Measurements from ENCODE around the gene MAP4K1. TPM values are rescaled to one million over a fixed set of nuclear protein-coding genes. Genes with fewer than 3 reads are reported as not detected.
"Not testable (repeated sequence)": the region's sequence is repeated elsewhere in the genome, so short reads cannot be mapped to it uniquely, and the experiment has no call there.

Gene MAP4K1
- total RNA-seq, 2 donors from 2014 or later = 2.0 to 2.9 TPM

DNA sequence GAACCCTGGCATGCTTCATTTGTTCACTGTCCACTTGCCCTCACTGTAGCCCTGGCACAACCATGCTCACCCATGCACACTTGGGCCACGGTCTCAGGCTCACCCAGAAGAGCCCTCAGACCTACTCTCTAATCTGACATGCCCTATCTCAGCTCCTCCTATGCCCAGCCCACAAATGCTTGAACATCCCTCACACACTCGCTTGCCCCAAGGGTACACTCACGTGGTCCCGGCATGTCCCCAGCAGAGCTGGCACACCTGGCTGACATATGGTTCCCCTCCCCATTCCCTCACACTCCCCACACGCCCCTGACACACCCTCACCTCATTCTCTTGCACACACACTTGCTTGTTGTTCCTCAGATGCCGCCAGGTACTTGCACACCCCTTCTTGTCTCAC, 55.7 kb downstream of the MAP4K1 start:
- H3K27ac ChIP-seq = no peak overlapping the region
- no peak for DNase-seq
- no peaks in the 10 kb centered on the region for H3K36me3 ChIP-seq (replicated peaks in 1 of 2; ENCODE audit: insufficient read depth in 1 of 2, low read depth in 2 of 2)
- 66 to 79% methylated on average over 6 of the region's 6 CpGs for WGBS, 2 donors
- H3K4me1 ChIP-seq = no peaks in the 10 kb centered on the region
- H3K27me3 ChIP-seq = peaks cover 0 to 4% of the 10 kb centered on the region in 2 donors
- intact Hi-C loops (cut with DNase I) = no loop called here
- H3K4me3 ChIP-seq = no peak overlapping the region
- TF ChIP-seq, protein P1, sequence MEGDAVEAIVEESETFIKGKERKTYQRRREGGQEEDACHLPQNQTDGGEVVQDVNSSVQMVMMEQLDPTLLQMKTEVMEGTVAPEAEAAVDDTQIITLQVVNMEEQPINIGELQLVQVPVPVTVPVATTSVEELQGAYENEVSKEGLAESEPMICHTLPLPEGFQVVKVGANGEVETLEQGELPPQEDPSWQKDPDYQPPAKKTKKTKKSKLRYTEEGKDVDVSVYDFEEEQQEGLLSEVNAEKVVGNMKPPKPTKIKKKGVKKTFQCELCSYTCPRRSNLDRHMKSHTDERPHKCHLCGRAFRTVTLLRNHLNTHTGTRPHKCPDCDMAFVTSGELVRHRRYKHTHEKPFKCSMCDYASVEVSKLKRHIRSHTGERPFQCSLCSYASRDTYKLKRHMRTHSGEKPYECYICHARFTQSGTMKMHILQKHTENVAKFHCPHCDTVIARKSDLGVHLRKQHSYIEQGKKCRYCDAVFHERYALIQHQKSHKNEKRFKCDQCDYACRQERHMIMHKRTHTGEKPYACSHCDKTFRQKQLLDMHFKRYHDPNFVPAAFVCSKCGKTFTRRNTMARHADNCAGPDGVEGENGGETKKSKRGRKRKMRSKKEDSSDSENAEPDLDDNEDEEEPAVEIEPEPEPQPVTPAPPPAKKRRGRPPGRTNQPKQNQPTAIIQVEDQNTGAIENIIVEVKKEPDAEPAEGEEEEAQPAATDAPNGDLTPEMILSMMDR (IDR thresholded peaks at IDR 0.05) = no peak
- no peak for TF ChIP-seq POLR2A (IDR thresholded peaks at IDR 0.05)
- no peaks in the 10 kb centered on the region for H3K9me3 ChIP-seq
- ATAC-seq = no peak

DNA sequence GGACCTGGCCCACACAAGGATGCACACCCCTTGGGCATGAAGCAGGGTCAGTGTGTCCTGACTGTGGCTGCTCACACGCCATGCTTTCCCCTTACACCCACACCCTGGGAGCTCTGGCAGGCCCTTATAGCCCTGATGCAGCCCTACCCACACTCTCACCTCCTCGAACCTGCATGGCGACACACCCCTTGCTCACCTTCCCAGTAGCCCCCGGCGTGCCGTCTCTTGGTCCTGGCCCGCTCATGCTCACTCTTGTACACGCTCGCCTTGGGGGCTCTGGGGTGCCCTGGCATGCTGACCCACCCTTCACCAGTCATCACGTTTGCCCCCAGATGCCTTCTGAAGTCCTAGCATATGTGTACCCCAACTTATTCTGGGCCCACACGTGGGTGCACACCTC, 56.1 kb downstream of the MAP4K1 start:
- intact Hi-C loops (cut with DNase I) = no loop called here
- 62 to 75% methylated on average over 11 of the region's 11 CpGs for WGBS, 2 donors
- TF ChIP-seq POLR2A (IDR thresholded peaks at IDR 0.05) = no peak
- TF ChIP-seq, protein P1 (IDR thresholded peaks at IDR 0.05) = no peak

DNA sequence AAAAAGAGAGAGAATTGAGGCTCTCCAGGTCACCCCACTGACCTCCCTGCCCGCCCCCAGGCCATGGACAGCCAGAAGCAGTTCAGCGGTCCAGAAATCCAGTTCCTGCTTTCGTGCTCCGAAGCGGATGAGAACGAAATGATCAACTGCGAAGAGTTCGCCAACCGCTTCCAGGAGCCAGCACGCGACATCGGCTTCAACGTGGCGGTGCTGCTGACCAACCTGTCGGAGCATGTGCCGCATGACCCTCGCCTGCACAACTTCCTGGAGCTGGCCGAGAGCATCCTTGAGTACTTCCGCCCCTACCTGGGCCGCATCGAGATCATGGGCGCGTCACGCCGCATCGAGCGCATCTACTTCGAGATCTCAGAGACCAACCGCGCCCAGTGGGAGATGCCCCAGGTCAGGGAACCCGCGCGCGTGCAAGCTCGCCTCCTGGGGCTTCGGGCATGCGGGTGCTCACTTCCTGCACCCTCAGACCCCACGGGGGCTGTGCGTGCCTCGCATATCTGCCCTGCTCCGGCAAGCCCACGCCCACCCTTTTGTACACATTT, 56.6 kb downstream of the MAP4K1 start:
- intact Hi-C loops (cut with DNase I) = no loop called here
- no peak for TF ChIP-seq POLR2A (IDR thresholded peaks at IDR 0.05)
- TF ChIP-seq, protein P1 (IDR thresholded peaks at IDR 0.05) = no peak
- H3K27me3 ChIP-seq = peaks cover 0 to 4% of the 10 kb centered on the region in 2 donors
- ATAC-seq (no peak), DNase-seq (no peak)
- H3K27ac ChIP-seq = no peak overlapping the region
- no peaks in the 10 kb centered on the region for H3K4me1 ChIP-seq
- WGBS, 2 donors = 84 to 87% methylated on average over 28 to 42 of the region's 42 CpGs
- H3K4me3 ChIP-seq = no peak overlapping the region
- no peaks in the 10 kb centered on the region for H3K36me3 ChIP-seq (replicated peaks in 1 of 2; ENCODE audit: insufficient read depth in 1 of 2, low read depth in 2 of 2)
- no peaks in the 10 kb centered on the region for H3K9me3 ChIP-seq

More for the DNA sequence above, 56.1 kb downstream of the MAP4K1 start:
- ATAC-seq (peak; percentile 21), DNase-seq (no peak)
- Histone ChIP-seq H3K4me3 (no peak overlapping the region), H3K4me1 (no peaks in the 10 kb centered on the region), H3K9me3 (no peaks in the 10 kb centered on the region), H3K27ac (no peak overlapping the region), H3K36me3 (replicated peaks in 1 of 2; ENCODE audit: insufficient read depth in 1 of 2, low read depth in 2 of 2) (no peaks in the 10 kb centered on the region), H3K27me3 (peaks cover 0 to 4% of the 10 kb centered on the region in 2 donors)

DNA sequence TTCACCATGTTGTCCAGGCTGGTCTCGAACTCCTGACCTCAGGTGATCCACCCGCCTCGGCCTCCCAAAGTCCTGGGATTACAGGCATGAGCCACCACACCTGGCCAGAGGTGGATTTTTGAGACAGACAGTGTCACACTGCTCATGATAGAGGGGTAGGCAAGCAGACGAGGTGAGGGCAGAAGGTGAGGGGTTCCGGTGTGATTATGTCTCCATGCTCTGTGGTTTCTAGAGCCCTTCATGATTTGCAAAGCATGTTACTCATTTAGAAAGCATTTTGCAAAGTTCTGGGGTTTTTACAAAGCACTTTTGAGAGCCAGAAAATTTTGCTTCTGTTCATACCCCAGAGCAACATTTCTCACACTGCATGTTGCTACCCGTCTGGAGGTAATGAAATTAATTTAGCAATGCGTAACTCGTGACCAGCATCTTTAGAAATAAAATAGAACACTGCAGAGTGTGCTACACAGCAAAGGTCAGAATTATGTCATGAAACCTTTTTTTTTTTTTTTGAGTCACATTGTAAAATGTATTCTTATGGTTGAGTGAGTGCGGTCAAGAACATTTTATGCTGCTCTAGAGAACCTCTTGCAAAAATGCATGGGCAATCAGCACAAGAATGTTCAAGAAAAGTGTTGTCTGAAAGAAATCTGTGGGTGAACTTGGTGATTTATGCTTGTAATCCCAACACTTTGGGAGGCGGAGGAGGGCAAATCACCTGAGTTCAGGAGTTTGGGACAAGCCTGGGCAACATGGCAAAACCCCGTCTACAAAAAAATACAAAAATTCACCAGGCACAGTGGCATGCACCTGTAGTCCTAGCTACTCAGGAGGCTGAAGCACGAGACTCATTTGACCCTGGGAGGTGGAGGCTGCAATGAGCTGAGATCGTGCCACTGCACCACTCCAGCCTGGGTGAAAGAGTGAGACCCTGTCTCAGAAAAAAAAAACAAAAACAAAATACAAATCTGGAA, 58.0 kb downstream of the MAP4K1 start:
- Histone ChIP-seq H3K27ac (no peak overlapping the region), H3K4me3 (no peak overlapping the region), H3K27me3 (no peaks in the 10 kb centered on the region), H3K4me1 (no peaks in the 10 kb centered on the region), H3K36me3 (replicated peaks in 1 of 2; ENCODE audit: insufficient read depth in 1 of 2, low read depth in 2 of 2) (no peaks in the 10 kb centered on the region), H3K9me3 (no peaks in the 10 kb centered on the region)
- 60 to 69% methylated on average over 10 to 13 of the region's 13 CpGs for WGBS, 2 donors
- ATAC-seq (no peak), DNase-seq (no peak)
- intact Hi-C loops (cut with DNase I) = no loop called here
- TF ChIP-seq POLR2A (IDR thresholded peaks at IDR 0.05) = no peak
- TF ChIP-seq, protein P1 (IDR thresholded peaks at IDR 0.05) = no peak

DNA sequence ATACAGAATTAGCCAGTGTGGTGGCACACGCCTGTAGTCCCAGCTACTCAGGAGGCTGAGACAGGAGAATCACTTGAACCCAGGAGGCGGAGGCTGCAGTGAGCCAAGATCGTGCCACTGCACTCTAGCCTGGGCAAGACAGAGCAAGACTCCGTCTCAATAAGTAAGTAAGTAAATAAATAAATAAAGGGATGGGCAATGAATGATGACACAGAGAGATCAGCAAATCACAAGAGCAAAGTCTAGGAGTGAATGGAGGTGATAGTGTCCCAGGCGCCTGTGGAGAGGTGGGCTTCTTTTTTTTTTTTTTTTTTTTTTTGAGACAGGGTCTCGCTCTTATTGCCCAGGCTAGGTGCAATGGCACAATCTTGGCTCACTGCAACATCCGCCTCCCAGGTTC, 58.8 kb downstream of the MAP4K1 start:
- H3K9me3 ChIP-seq; ATAC-seq; intact Hi-C loops (cut with DNase I); H3K27me3 ChIP-seq; H3K4me3 ChIP-seq; DNase-seq; H3K4me1 ChIP-seq; H3K36me3 ChIP-seq (replicated peaks in 1 of 2; ENCODE audit: insufficient read depth in 1 of 2, low read depth in 2 of 2); H3K27ac ChIP-seq: not testable (repeated sequence)
- 70 to 85% methylated on average over 7 of the region's 7 CpGs for WGBS, 2 donors

All from body of pancreas (tissue), 4 donors.